GM19455 (cell line): ENCODE data around the gene LTBR.

ENCODE experiments used
- ATAC-seq: cut with Tn5 transposase; IDR thresholded peaks from one replicate; pipeline ENCODE4 v1.9.1; 2021; ENCODE audit not compliant: unreplicated experiment

The LTBR gene

DNA sequence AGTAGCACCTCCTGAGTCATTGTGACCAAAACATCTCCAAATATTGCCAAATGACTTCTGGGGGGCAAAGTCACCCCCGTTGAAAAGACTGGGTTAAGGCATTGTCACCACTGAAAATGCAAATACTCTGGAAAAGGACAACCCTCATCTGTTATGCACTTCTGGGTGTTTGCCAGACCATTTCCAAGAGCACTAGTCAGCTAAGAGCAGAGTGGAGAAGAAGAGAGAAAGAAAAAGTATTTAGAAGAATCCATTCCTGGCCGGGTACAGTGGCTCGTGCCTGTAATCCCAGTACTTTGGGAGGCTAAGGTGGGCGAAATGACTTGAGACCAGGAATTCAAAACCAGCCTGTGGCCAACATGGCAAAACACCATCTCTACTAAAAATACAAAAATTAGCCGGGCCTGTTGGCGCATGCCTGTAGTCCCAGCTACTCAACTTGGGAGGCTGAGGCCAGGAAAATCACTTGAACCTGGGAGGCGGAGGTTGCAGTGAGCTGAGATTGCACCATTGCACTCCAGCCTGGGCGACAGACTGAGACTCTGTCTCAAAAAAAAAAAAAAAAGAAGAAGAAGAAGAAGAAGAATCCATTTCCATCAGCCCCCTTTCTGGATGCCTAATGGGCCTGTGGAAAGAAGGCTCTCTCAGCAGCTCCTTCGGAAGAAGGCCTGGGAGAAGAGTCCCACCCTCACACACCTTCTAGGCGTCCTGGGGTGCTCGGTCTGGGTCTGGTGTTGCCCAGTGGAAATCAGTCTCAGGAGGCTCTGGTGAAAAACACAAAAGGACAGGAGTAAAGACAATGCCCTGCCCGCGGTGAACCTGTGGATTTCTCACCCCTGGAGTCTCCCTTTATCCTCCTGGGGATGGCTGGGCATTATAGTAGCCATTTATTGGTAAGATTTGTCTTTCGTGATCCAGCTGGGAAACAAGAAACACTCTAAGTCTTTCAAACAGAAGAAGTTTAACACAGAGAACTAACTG is 3.5 kb upstream of the LTBR start:
- no peak for ATAC-seq

GRCh38 chr12:6382371-6382770 is 1.6 kb upstream of the LTBR start:
- ATAC-seq: no peak

GRCh38 chr12:6382982-6383381 is 980 bp upstream of the LTBR start:
- no peak for ATAC-seq

- ATAC-seq: no peak
Observed at GRCh38 chr12:6384499-6385436, 806 bp downstream of the LTBR start.

- ATAC-seq: no peak
Observed at GRCh38 chr12:6386038-6386437, 2.1 kb downstream of the LTBR start.

DNA sequence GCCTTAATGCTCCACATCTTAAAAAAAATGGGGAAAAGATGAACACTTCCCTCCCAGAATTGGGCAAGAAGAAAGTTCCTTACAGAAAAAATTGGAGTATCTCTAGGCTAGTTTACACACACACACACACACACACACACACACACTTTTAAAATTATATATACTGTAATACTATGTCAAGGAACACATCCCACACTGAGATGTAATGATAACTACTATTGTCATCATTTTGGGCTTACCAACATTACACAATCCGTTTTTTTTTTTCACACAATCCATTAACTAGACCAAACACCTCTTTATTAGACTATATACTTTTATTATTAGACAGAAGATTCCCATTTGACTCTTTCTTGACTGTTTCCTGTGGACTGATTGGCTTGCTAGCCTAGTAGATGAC is 2.5 kb downstream of the LTBR start:
- no peak for ATAC-seq

DNA sequence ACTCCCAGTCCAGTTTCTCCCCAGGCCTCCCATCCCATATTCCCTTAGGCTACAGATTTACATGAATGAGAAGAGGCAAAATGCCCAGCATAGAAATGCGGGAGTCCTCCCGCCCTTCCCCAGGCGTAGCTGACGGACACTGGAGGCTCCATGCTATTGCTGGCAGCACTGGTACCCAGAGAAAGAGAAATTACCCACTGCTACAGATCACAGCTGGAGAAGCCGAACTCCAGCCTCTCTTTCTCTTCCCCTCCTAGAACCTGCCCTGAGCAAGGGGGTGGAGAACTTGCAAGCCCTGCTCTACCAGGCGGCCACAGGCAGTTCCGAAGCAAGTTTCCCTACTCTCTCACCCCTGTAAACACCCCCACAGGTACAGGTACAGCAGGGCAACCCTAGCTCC is 3.6 kb downstream of the LTBR start:
- no peak for ATAC-seq

- ATAC-seq: no peak
Observed at GRCh38 chr12:6390084-6390799, 6.3 kb downstream of the LTBR start.

DNA sequence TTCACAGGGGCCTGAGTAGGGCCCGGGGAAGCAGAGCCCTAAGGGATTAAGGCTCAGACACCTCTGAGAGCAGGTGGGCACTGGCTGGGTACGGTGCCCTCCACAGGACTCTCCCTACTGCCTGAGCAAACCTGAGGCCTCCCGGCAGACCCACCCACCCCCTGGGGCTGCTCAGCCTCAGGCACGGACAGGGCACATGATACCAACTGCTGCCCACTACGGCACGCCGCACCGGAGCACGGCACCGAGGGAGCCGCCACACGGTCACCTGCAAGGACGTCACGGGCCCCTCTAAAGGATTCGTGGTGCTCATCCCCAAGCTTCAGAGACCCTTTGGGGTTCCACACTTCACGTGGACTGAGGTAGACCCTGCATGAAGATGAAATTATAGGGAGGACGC is 7.1 kb downstream of the LTBR start:
- ATAC-seq: no peak

DNA sequence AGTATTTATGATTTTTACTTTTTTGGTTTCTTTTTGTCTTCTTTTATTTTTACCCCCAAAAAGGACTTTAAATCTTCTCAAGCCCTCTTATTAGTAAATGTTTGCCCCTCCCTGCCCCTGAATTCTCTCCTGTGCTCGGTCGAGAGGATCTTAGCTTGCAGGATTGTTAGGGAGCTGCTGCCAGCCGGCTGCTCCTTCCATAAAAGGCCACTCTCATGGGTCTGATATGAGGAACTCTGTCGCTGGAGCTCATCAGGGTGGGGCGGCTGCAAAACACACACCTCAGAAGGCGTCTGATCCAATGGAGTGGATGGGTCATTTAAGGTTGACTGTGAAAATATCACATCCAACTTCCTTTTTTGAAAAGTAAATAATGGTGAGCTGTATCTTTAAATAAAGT is 8.5 kb downstream of the LTBR start:
- no peak for ATAC-seq

DNA sequence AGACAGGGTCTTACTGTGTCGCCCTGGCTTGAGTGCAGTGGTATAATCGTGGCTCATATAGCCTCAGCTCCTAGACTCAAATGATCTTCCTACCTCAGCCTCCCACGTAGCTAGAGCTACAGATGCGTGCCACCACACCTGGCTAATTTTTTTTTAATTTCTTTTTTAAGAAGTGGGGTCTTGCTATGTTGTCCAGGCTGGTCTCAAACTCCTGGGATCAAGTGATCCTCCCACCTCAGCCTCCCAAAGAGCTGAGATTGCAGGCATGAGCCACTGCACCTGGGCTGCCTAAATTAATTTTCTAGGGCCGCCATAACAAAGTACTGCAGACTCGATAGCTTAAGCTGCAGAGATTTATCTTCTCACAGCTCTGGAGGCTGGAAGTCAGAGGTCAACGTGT is 9.1 kb downstream of the LTBR start:
- ATAC-seq: no peak

DNA sequence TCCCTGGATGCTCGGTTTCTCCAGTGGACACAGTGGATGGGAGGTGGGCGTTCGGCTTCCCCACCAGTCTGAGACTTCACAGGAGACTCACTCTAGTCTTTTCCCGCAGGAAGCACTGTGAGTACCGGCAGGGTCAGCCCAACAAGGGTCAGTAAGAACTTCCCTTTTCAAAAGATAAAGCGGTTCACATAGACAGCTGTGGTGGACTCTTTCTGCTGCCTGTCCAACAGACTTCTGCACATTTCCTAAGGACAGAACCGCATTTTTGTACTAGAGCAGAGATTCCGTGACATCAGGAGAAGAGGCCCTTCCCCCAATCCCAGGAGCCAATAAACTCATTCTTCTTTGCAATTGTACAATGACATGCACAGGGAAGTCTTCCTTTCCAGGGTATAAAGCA is 10.4 kb downstream of the LTBR start:
- no peak for ATAC-seq

GRCh38 chr12:6396031-6396430 is 12.1 kb downstream of the LTBR start:
- no peak for ATAC-seq

DNA sequence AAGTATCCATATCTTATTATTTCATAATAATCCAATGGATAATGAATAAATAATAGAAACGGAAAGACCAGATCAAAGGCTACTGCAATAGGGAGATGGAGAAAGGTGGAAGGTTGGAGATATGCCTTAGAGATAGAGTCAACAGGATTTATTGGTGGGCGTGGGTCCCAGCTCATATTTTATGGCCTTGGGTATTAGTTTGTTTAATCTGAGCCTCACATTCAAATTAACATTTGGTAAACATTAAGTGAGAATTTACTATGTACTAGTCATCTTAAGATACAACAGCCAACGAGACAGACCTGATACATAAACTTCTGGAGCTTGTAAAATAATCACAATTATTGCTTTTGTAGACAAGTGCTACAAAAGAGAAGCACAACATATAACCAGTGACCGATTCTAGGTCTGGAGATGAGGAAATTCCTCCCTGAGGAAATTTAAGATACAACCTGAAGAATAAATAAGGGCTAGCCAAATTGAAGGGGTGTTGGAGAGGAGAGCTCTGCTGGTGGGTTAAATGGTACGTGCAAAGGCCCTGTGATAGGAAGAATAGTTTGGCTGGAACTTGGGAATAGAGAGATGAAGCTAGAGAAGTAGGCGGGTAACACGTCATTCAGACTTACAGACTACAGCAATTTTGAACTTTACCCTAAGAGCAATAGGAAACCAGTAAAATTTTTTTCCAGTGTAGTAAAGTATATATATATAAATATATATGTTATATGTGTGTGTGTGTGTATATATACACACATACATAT is 16.1 kb downstream of the LTBR start:
- no peak for ATAC-seq

- no peak for ATAC-seq
Observed at GRCh38 chr12:6404390-6404789, 20.4 kb downstream of the LTBR start.

- ATAC-seq: no peak
Observed at GRCh38 chr12:6405963-6406362, 22.0 kb downstream of the LTBR start.

DNA sequence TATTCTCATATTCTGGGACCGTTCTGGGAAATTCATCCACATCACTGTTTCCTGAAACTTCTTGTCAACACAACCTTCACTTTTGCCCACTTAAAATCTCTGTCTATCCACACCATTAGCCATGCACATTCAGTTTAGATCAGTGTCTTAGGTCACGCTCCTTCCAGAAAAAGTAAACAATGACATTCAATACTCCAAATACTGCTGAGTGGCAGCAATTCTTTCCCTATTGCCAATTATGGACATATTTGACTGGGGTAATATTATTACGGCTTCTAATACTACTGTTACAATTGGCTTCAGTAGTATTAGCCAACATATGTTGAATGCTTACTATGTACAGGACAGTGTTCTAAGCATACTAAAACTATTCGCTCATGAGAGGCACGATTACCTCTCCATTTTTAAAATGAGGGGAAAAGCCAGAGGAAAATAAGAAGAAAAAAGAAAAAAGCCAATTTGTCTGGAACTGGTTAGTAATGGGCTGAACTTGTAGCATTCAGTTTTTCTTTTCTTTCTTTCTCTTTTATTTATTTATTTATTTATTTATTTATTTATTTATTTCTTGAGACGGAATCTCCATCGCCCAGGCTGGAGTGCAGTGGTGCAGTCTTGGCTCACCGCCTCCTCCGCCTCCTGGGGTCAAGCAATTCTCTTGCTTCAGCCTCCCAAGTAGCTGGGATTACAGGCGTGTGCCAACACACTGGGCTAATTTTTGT is 23.4 kb downstream of the LTBR start:
- no peak for ATAC-seq

- ATAC-seq: no peak
Observed at GRCh38 chr12:6416596-6416995, 32.6 kb downstream of the LTBR start.

DNA sequence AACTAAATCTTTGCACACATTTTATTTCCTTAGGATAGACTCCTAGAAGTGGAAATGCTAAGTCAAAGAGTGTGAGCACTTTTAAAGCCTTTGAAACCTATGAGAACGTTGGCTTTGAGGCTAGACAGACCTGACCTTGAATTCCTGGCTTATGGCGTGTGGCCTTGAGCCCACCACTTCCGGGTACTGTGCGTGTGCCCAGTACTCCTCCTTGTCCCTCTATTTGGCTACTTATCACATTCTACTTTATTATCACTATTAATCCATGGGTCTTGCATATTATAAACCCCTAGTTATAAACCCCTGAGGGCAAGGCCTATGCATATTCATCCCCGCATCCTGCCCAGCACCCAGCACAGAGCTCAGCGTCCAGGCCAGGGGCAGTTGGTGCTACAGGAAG is 34.8 kb downstream of the LTBR start:
- no peak for ATAC-seq

GRCh38 chr12:6420364-6420763 is 36.4 kb downstream of the LTBR start:
- ATAC-seq: no peak
